Spinal cord (tissue), 10 donors: ENCODE results near the gene PCDH1. TPM values are rescaled to one million over a fixed set of nuclear protein-coding genes. Genes with fewer than 3 reads are reported as not detected.

Source experiments
- DNase-seq, 6 donors: peaks; one replicate each; pipeline versions ENCODE4 v3.0.0 to v3.0.0-alpha.2; 2013 to 2015; ENCODE audit warnings: low spot score in 6 of 6, low read depth in 4 of 6
- H3K27ac ChIP-seq: one replicate; pipeline ENCODE4 v1.5.1; 2013; ENCODE audit warnings: low read depth, low read length, control low read depth
- H3K27me3 ChIP-seq: one replicate; pipeline ENCODE4 v1.6.1; 2013; ENCODE audit warnings: low read length; ENCODE audit not compliant: control insufficient read depth, insufficient read depth
- H3K36me3 ChIP-seq: one replicate; pipeline ENCODE4 v1.6.1; 2013; ENCODE audit warnings: low read length; ENCODE audit not compliant: control insufficient read depth, insufficient read depth
- H3K4me1 ChIP-seq: one replicate; pipeline ENCODE4 v1.6.1; 2013; ENCODE audit warnings: low read length; ENCODE audit not compliant: control insufficient read depth, insufficient read depth
- H3K4me3 ChIP-seq: one replicate; pipeline ENCODE4 v1.5.1; 2013; ENCODE audit warnings: low read depth, low read length, control low read depth
- H3K9me3 ChIP-seq: one replicate; pipeline ENCODE4 v1.6.1; 2013; ENCODE audit warnings: low read length; ENCODE audit not compliant: control insufficient read depth, insufficient read depth
- WGBS: methylation state at CpG from one replicate; pipeline ENCODE4 v1.1.5; 2013; ENCODE audit warnings: missing lambda C conversion rate; ENCODE audit not compliant: insufficient coverage; 5-methylcytosine and 5-hydroxymethylcytosine counted together
- polyA plus RNA-seq, 2 donors: library from polyadenylated mRNA; unstranded; fragments of 120-200 nt; gene quantifications; one replicate each; pipeline ENCODE4 v1.2.1, GENCODE V29; 2013; ENCODE audit not compliant: insufficient read length in 2 of 2
- total RNA-seq, 2 donors: library from RNA; depleted of rRNA in 1 of 2; stranded (reverse); fragments of 120-200 nt in 1 of 2; fragments of >200 nt in 1 of 2; gene quantifications; one replicate each; pipeline versions ENCODE4 v1.2.3 to v1.2.4, GENCODE V29; 2013 to 2014
- donor health status: healthy.

Gene PCDH1
- total and polyA plus RNA-seq, 4 donors: 25.5 to 52.0 (median 45.6) TPM

DNA sequence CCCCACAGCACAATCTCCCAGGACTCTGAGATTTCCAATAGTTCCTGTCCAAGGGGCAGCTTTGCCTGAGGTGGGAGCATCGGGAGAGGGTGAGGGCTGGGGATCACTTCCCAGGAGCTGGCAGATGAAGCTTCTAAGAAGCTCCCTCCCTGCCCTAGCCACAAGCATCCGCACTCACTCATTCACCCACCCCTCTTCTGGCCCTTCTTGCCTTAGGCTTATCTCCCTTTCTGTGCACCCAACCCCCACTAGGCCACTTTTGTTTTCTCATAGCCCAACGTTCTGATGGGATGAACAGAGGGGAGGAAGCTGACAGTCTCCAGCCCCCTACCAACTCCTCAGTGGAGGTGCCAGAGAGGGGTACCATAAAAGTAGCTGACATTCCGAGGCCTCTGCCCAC lies 3.7 kb upstream of the PCDH1 start:
- peak overlapping the region; percentile 93 for H3K27ac ChIP-seq
- peaks cover 1% of the 10 kb centered on the region for H3K36me3 ChIP-seq
- peaks cover 70% of the 10 kb centered on the region for H3K4me1 ChIP-seq
- DNase-seq: peak in 1 of 6 donors; percentile 25
- no peak overlapping the region for H3K4me3 ChIP-seq
- 0% methylated on average over 1 of the region's 4 CpGs for WGBS
- no peaks in the 10 kb centered on the region for H3K9me3 ChIP-seq
- peaks cover 4% of the 10 kb centered on the region for H3K27me3 ChIP-seq

DNA sequence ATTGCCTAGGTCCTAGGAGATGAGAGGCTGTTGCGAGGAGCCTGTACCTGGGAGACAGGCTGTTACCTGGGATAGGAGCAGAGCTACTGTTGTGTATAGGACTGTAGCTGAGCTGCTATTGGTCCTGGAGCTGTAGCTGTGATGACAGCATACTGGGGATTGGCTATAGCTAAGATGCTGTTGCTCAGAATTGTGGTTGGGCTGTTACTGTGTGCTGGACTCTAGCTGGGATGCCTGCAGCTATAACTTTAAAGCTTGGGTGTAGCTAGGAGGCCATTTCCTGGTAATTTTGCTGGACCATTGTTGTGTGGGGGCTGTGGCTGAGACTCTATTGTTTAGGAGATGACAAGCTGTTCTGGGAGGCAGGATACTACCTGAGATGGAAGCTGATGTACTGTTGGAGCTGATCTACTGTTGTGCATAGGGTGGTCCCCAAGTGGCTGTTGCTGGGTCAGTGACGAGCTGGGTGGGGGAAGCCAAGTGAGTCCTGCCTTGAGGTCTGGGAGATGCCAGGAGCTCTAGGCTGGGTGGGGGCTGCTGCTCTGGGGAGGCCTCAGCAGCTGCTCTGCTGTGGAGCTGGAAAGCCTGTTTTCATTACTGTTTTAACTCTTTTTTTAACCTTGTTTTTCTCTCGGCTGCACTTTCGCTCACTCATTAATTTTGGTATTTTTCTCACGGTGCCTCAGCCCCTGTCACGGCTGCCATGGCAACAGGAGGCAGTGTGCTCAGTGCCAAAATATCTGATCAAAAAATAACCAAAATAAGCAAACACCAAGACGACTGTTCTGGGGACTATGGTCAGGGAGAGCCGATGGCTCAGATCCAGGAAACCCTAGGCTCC lies 3.0 kb upstream of the PCDH1 start:
- H3K4me3 ChIP-seq: no peak overlapping the region
- peak in 3 of 6 donors; percentile 39 to 94 (median 65) for DNase-seq

DNA sequence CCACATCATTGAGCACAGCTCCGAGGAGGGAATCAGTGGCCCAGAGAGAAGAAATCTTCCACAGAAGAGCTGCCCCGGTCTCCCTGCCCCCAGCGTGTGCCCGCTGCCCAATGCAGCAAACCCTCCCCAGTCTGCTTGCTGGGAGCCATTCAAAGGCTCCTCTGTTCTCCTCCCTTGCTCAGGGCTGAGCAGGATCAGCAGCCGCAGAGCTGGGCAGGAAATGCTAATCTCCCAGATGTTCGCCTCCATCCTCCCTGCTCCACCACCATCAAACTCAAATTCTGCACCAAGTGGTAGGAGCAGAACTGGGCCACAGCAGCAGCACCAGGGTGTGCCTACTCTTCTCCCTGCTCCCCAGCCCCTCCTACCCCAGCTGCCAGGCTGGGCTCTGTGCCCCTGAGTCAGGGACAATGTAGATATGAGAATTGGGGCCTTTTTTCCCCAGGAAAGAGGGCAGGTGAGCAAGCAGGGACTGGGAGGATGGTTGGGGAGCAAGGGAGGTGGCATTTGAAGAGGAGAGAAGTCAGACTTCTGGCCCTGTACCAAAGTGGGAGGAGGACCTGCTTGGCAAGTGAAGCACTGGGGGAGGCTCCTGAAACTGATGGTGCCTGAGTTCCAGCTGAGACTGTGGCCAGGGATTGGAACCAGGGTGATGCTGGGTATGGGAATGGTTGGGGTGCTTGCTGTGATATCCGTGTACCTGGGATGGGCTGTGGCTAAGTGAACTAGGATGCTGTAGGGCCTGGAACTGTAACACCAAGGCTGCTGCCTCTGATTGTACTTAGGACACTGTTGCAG lies 1.9 kb upstream of the PCDH1 start:
- Histone ChIP-seq H3K4me1 (peaks cover 84% of the 10 kb centered on the region), H3K27ac (peak overlapping the region; percentile 93)

More for the DNA sequence above, 3.0 kb upstream of the PCDH1 start:
- Histone ChIP-seq H3K36me3 (peaks cover 5% of the 10 kb centered on the region), H3K4me1 (peaks cover 77% of the 10 kb centered on the region), H3K9me3 (no peaks in the 10 kb centered on the region), H3K27me3 (peaks cover 10% of the 10 kb centered on the region), H3K27ac (peak overlapping the region; percentile 93)
- WGBS: 12% methylated on average over 8 of the region's 8 CpGs

DNA sequence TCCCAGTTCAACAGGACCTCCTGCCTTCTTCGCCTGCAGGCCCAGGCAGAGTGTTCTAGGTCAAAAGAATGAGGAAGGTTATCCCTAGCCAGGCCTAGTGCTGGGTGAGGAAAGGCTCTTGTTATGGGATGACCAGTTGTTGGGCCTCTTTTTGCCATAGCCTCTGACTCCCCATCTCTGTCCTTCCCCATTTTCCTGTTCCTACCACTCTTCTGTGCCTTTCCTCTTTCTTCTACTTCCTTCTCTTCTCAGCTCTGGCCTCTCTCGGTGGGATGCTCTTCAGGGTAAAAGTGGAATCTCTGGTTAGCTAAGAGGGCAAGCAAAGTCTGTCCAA lies 1.2 kb upstream of the PCDH1 start:
- Histone ChIP-seq H3K9me3 (no peaks in the 10 kb centered on the region), H3K27ac (peak overlapping the region; percentile 93), H3K4me3 (peak overlapping the region; percentile 58), H3K27me3 (peaks cover 14% of the 10 kb centered on the region), H3K36me3 (peaks cover 5% of the 10 kb centered on the region), H3K4me1 (peaks cover 89% of the 10 kb centered on the region)
- no peak for DNase-seq
- WGBS: no CpG with 5 or more reads among the region's 2 CpGs

More for the DNA sequence above, 1.9 kb upstream of the PCDH1 start:
- H3K27me3 ChIP-seq: peaks cover 14% of the 10 kb centered on the region
- no peaks in the 10 kb centered on the region for H3K9me3 ChIP-seq
- H3K4me3 ChIP-seq: peak overlapping the region; percentile 4
- peak in 2 of 6 donors; percentile 58 to 66 for DNase-seq
- WGBS: 25% methylated on average over 7 of the region's 7 CpGs
- peaks cover 5% of the 10 kb centered on the region for H3K36me3 ChIP-seq

DNA sequence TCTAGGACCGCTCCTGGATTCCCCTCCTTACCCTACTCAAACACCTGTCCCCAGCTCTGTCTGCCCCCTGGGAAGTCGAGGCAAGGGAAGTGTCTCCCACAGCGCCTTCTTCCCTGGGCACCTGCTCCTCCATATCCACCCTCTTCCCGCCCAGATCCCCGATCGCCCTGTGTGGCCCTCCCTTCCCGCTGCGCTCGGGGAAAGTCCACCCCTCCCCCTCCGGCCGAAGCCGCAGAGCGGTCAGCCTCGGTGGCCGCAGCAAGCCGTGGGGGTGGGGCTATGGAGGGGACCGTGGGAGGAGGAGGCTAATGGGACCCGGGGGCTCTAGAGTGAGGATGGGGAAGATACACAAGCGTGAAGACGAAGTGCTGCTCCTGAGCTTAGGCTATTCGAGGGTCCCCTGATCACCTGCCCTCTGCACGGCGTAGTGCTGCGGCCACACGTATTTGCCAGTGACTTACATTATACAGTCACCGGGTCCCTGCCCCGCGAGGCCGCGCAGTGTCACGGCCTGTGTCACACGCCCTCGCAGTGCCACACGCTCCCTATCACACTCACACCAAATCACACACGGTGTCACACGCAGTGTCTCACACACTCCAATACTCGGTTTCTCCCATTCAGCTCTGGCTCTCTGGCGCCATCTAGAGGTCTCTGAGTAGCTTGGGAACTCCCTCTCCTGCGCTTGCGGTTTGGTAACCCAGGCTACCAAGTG lies 658 bp upstream of the PCDH1 start:
- under 1% methylated on average over 26 of the region's 40 CpGs for WGBS
- Histone ChIP-seq H3K36me3 (peaks cover 5% of the 10 kb centered on the region), H3K9me3 (no peaks in the 10 kb centered on the region), H3K27ac (peak overlapping the region; percentile 93), H3K4me1 (peaks cover 90% of the 10 kb centered on the region), H3K27me3 (peaks cover 14% of the 10 kb centered on the region), H3K4me3 (peak overlapping the region; percentile 58)
- peak; percentile 99 to 100 (median 100) for DNase-seq

DNA sequence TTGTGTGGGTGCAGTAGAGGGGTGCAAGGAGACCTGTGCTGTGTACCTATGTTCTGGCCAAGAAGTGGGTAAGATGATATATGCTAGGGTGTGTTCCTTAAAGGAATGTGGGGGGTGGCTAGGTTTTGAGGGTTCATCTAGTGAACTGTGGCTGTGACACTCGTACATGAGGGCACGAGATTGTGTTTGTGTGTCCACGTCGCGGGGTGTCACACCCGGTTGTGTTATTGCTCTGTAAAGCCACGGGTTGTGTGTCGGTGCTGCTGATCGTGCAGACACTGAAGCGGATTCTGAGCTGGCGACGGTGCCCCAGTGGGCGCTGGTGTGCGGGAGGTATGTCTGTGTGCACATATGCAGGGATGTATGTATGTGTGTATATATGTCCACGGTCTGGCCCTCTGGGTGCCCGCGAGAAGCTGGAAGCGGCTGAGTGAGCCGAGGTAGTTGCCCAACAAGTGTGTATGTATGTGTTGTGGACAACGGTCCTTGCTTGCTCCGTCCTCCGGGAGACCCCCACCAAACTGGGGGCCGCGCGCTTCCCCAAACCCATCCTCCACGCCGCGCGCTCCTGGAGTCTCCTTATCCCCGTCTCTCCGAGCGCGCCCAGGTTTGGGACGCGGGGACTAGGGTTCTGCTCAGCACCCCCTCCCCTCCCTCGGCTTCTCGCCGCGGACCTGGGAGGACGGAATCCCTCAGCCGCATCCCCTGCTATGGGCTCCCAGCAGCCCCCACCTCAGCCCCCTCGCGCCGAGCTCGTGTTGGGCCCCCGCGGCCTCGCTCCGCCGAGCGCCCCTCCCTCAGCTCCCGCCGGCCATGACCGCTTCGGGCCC lies 639 bp downstream of the PCDH1 start:
- H3K9me3 ChIP-seq: no peaks in the 10 kb centered on the region
- WGBS: under 1% methylated on average over 54 of the region's 55 CpGs
- peak overlapping the region; percentile 75 for H3K4me3 ChIP-seq
- H3K27me3 ChIP-seq: peaks cover 14% of the 10 kb centered on the region
- peaks cover 77% of the 10 kb centered on the region for H3K4me1 ChIP-seq
- DNase-seq: peak in 3 of 6 donors; percentile 53 to 84 (median 70)
- H3K27ac ChIP-seq: peak overlapping the region; percentile 80
- H3K36me3 ChIP-seq: peaks cover 5% of the 10 kb centered on the region

DNA sequence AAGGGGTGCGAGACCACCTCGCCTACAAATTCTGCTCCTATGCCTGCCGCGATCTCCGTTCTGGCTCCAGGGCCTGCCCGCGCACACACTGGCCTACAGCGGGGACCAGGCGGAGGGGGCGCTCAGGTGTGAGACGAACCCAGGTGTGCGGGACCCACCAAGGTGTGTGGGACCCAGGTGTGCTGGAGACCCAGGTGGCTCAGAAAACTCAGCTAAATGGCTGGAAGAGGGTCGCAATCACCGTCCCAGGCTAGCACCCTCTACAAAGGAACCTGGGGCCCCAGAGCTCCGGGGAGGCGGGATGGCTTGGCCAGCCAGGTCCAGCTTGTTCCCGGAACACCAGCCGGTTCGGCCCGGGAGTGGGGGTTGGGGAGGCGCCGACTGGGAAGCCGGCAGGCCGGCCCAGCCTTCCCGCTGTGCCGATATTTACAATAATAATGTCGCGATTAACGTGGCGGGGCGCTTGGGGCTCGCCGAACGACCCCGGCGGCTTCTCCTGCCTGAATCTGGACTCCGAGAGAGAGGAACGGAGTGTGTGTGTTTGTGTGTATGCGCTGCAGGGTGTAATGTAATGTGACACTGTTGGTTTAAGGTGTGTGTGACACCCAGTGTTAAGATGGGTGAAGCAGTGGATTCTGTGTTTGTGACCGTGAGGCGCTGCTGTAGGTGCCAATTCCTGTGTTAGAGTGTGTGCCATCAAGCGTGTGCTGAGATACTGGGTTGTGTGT lies 1.4 kb downstream of the PCDH1 start:
- H3K4me1 ChIP-seq: peaks cover 70% of the 10 kb centered on the region
- 1% methylated on average over 42 of the region's 42 CpGs for WGBS
- H3K27ac ChIP-seq: peak overlapping the region; percentile 25
- H3K36me3 ChIP-seq: peaks cover 5% of the 10 kb centered on the region
- H3K4me3 ChIP-seq: peak overlapping the region; percentile 75
- peak in 2 of 6 donors; percentile 49 to 75 for DNase-seq
- H3K27me3 ChIP-seq: peaks cover 14% of the 10 kb centered on the region
- H3K9me3 ChIP-seq: no peaks in the 10 kb centered on the region

DNA sequence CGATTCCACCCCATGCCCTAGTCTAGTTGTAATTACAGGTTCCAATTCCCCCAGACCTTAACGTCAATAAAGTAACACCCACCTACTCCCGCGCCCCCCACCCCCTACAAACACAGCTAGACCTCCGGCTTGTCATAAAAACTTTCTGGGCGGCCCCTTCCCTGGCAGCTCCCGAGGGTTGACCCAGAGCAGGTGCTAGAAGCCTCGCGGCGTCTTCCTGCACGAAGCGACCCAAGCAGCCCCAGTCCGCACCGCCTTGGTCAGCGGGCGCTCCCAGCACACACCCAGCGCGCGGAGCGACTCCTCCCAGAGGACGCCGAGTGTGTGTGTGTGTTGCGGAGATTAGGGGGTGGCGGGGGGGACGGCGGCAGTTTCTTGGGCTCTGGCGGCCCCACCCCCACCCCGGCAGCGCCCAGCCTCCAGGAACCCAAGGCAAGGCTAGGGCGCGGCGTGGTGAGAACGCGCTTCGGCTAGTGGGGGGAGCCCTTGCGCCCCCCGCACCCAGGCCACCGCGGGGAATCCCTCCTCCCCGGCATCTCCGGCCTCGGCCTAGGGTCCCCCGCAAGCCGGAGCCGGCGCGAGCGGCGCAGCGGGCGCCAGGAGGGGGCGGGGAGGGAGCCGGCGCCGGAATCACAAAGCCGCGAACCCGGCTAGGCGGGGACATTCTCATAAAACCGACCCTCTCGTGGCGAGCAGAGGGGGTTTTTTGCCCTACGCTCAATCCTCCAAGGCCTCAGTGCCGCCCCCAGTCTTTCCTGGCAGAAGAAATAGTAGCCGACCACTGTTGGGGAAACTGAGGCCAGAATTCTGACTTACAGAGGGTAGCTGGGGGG lies 2.2 kb downstream of the PCDH1 start:
- Histone ChIP-seq H3K27ac (peak overlapping the region; percentile 57), H3K27me3 (peaks cover 14% of the 10 kb centered on the region), H3K4me1 (peaks cover 62% of the 10 kb centered on the region), H3K36me3 (peaks cover 5% of the 10 kb centered on the region), H3K4me3 (peak overlapping the region; percentile 75), H3K9me3 (no peaks in the 10 kb centered on the region)
- peak in 2 of 6 donors; percentile 64 to 66 for DNase-seq
- WGBS: 0% methylated on average over 44 of the region's 65 CpGs
